Measurements from ENCODE around the gene MAN2B1. TPM values are rescaled to one million over a fixed set of nuclear protein-coding genes. Genes with fewer than 3 reads are reported as not detected.

Gene MAN2B1
- total and polyA plus RNA-seq, 2 of the 8 experiments (the other 6 are each of a cell fraction or from before 2014, with no cell fraction given) = 55.3 to 76.3 TPM

DNA sequence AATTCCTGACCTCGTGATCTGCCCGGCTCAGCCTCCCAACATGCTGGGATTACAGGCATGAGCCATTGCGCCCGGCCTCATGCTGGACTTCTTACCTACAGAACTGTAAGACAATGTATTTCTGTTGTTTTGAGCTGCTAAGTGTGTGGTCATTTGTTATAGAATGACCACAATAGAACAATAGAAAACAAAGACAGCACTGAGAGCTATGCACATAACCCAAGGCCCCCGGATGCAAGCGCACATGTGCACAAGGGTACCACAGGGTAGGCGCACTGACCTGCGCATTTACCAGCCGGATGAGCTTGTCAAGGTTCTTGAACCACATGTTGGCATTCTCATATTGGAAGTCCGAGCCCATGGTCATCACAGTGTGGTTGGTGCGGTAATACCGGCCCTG, 5.6 kb downstream of the MAN2B1 start:
- H3K36me3 ChIP-seq (ENCODE audit: control insufficient read depth in 2 of 4, insufficient read depth in 4 of 4, low read length in 3 of 4) = peaks cover 6 to 20% (median 8%) of the 10 kb centered on the region in 4 experiments; a peak in 6 of 8 replicates

More for the DNA sequence above, 5.6 kb downstream of the MAN2B1 start:
- Histone ChIP-seq H3K9ac (replicated peaks in 1 of 4; ENCODE audit: extremely low read depth in 1 of 4, low read depth in 3 of 4, low read length in 3 of 4) (no peak overlapping the region), H3K79me1 (ENCODE audit: low read depth, low read length) (peaks cover 4% of the 10 kb centered on the region; the same call in 1 of the 2 replicates), H4K20me1 (replicated peaks in 1 of 2; ENCODE audit: control insufficient read depth in 1 of 2, insufficient read depth in 2 of 2, low read length in 2 of 2) (peaks cover 0 to 2% of the 10 kb centered on the region in 2 experiments), H3K14ac (ENCODE audit: insufficient read length) (no peak overlapping the region), H3K4me3 (ENCODE audit: extremely low read depth in 1 of 4, insufficient read depth in 2 of 4, low read depth in 3 of 4, low read length in 4 of 4) (no peak overlapping the region), H3K23ac (ENCODE audit: insufficient read length) (no peak overlapping the region), H3K27ac (ENCODE audit: low read depth, low read length) (no peak overlapping the region), H3K4me2 (ENCODE audit: insufficient read depth in 1 of 2, low read depth in 2 of 2, low read length in 2 of 2) (no peak overlapping the region), H3K27me3 (replicated peaks in 1 of 4; ENCODE audit: control insufficient read depth in 3 of 4, extremely low read depth in 1 of 4, insufficient read depth in 3 of 4, low read length in 3 of 4) (no peaks in the 10 kb centered on the region; a peak in 1 of 7 replicates), H3K4me1 (replicated peaks in 1 of 4; ENCODE audit: control insufficient read depth in 3 of 4, insufficient read depth in 4 of 4, low read length in 3 of 4) (peaks cover under 1 to 14% (median 8%) of the 10 kb centered on the region in 4 experiments; a peak in 6 of 7 replicates), H2BK15ac (ENCODE audit: low read length) (no peak overlapping the region), H2BK120ac (replicated peaks; ENCODE audit: low read depth, low read length) (no peak overlapping the region), H2BK5ac (ENCODE audit: low read depth, low read length) (no peak overlapping the region), H3K18ac (ENCODE audit: extremely low read depth, low read length) (no peak overlapping the region), H2AK5ac (ENCODE audit: low read depth, low read length) (no peak overlapping the region), H3K56ac (replicated peaks; ENCODE audit: insufficient read length, low read depth, low read length) (no peak overlapping the region), H4K91ac (replicated peaks; ENCODE audit: insufficient read length, low read length) (no peak overlapping the region), H2BK20ac (ENCODE audit: low read length) (no peak overlapping the region), H2BK12ac (ENCODE audit: low read depth, low read length) (no peak overlapping the region), H4K5ac (ENCODE audit: insufficient read length, low read depth, low read length) (no peak overlapping the region), H3K79me2 (ENCODE audit: control insufficient read depth in 1 of 2, insufficient read depth in 2 of 2, low read length in 2 of 2) (no peaks in the 10 kb centered on the region), H4K8ac (ENCODE audit: extremely low read depth, insufficient read depth, low read length) (no peak overlapping the region), H2AFZ (ENCODE audit: low read length) (no peak overlapping the region), H3K9me3 (ENCODE audit: insufficient read depth in 2 of 2, low read depth in 1 of 2, low read length in 1 of 2) (no peaks in the 10 kb centered on the region), H3K4ac (replicated peaks; ENCODE audit: insufficient read length, low read depth, low read length) (no peak overlapping the region), H3K23me2 (ENCODE audit: low read depth, low read length) (peaks cover 1% of the 10 kb centered on the region; the same call in 1 of the 2 replicates)
- DNase-seq (ENCODE audit: low read depth in 1 of 2, low spot score in 2 of 2) (no peak), FAIRE-seq (no peak)
- no peak for TF ChIP-seq TBP (IDR thresholded peaks at IDR 0.05; ENCODE audit: low read depth, low read length)
- WGBS, 2 experiments (ENCODE audit: extremely low coverage in 1 of 2, insufficient coverage in 1 of 2, insufficient read length in 1 of 2, insufficient replicate concordance in 2 of 2, low coverage in 1 of 2, low lambda C conversion rate in 2 of 2, missing lambda C conversion rate in 1 of 2) = 84% methylated on average over 12 of the region's 12 CpGs; no CpG with 5 or more reads in 1 of the 2 experiments
- ChIA-PET POLR2A (ENCODE audit: partially characterized antibody) (interaction anchor here (1.4 kb wide), 1 partner anchor 16 kb away, joined by 7 read pairs; no protein-coding TSS in a partner anchor), CTCF (ENCODE audit: partially characterized antibody) (interaction anchor here (0.8 to 3.3 kb wide), 8 partner anchors 9 to 97 kb away, joined by 3 to 13 read pairs (median 3); partner anchors contain the start of genes ZNF490 and ZNF791)
